Lung microvascular endothelial cell (primary cell): ENCODE data around the gene LRRC19. TPM values are rescaled to one million over a fixed set of nuclear protein-coding genes. Genes with fewer than 3 reads are reported as not detected.
A peak's percentile ranks its signal among the peaks of the same experiment; 100 is the strongest.

ENCODE experiments used
- DNase-seq, 2 donors: peaks; one replicate each; pipeline versions ENCODE4 v3.0.0 to v3.0.0-alpha.2; 2010; ENCODE audit warnings: low read depth in 2 of 2
- total RNA-seq: library from RNA; depleted of rRNA; stranded (reverse); fragments of >200 nt; gene quantifications from 2 replicates; pipeline ENCODE4 v1.2.1, GENCODE V29; 2014

LRRC19 gene
- total RNA-seq, 1 donor from 2014 or later, result not detected

GRCh38 chr9:26955921-26956859 lies 49.3 kb downstream of the LRRC19 start, which contains the start of gene IFT74:
TSS of gene IFT74 (plus strand) at chr9:26956412. CDS start at chr9:26961968, 5,556 bp downstream.
- DNase-seq, result peak; percentile 98 to 99

DNA sequence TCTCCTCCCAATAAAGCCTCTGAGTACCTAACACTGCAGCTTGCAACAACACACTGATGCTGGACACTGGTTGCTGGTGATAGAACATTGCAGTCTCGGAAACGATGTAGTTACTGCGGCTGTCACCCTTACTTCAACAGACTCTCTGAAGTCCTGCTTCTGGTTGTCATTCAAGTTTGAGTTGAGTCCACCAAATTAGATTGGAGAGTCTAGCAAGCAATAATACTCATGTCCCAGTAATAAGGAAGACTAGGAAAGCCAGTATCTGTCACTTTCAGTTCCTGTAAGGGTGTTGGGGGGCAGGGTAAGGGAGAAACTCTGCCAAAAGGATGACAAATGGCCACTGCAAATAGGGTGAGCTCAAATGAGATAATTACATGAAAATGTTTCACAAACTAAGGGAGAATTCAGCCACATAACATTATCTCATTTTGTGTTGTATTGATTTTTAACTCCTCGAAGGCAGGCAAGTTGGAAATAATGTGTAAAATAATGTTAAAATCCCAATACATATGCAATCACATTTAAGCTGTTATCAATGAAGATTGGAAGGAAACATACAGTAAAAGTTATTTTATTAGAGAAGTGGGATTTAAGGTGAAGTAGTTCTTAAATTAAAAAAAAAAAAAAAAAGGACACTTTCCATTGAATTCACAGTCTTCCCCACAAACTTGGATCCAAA lies 50.1 kb downstream of the LRRC19 start:
- DNase-seq, result peak in 1 of 2 donors; percentile 28

GRCh38 chr9:26954050-26954508 lies 51.4 kb downstream of the LRRC19 start:
- DNase-seq, result no peak

GRCh38 chr9:26951794-26952193 lies 53.7 kb downstream of the LRRC19 start:
- no peak for DNase-seq

DNA sequence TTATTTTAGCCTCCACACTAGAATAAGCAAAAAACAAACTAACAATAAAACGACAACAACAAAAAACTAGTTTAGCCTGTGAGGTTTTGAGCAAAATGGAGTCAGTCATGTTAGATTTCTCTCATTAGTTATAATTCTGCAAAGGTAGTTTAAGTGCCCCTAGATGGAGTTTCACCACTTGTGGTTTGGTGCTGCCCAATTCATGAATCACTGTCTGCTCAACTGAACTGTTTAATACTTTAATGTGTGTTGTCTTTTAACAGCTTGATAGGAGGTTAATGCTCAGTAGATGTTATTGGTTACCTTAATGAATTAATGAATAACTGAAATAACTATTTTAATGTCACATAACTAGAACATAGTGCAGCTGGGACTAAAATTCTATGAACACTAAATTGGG lies 55.0 kb downstream of the LRRC19 start:
- DNase-seq, result no peak

DNA sequence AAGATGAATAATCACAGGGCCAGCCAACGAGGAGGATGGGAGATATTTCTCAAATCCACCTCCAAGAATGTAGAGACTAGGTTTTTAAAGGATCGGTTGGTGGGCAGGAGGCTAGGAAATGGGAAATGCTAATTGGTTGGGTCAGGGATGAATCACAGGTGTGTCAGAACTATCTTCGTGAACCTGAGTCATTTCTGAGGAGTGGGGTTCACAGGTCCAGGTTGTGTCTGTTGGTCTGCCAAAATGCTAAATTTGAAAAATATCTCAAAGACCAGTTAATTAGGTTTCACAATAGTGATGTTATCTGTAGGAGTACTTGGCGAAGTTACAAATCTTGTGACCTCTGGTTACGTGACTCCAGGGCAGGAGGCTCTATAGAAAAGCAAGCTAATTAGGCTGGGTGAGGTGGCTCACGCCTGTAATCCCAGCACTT lies 55.8 kb downstream of the LRRC19 start:
- DNase-seq, result no peak

DNA sequence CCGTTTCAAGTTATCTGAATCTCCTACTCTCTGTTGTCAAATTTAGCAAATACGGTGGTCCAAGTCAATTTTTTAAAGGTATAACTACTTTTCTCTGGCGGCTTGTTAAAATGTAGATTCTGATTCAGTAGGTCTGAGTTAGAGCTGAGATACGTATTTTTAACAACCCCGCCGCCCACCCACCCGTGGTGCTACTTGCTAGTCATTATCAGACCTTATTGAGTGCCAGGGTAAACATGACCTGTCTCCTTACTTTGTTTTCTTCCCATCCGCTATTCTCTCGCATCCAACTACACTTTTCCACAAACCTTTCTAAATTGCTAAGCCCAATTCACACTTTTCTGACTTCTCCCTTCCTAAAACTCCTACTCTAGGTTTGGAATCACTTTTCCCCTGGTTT lies 57.7 kb downstream of the LRRC19 start:
- DNase-seq, result peak in 1 of 2 donors; percentile 13

- peak; percentile 92 to 95 for DNase-seq
Observed at GRCh38 chr9:26946753-26947727, 58.4 kb downstream of the LRRC19 start, which contains the start of gene PLAA. TSS of gene PLAA (minus strand) at chr9:26947242. CDS start at chr9:26947045, 197 bp downstream.

GRCh38 chr9:26945591-26945990 lies 59.9 kb downstream of the LRRC19 start:
- peak in 1 of 2 donors; percentile 2 for DNase-seq

Other genes with a start within 250 kb of the LRRC19 start
- 10.5 and 15.3 TPM in 2 replicates for gene CAAP1, start 112.9 kb downstream of the LRRC19 start, total RNA-seq
- gene PLAA, start 58.4 kb downstream of the LRRC19 start, total RNA-seq, result 31.9 and 35.7 TPM in 2 replicates
- 4.4 and 4.8 TPM in 2 replicates for gene IFT74, start 49.3 kb downstream of the LRRC19 start, total RNA-seq
- 56.9 and 108 TPM in 2 replicates for gene TEK, start 103.6 kb upstream of the LRRC19 start, total RNA-seq